ENCODE data around the gene ECE2. TPM values are rescaled to one million over a fixed set of nuclear protein-coding genes. Genes with fewer than 3 reads are reported as not detected.
A peak's percentile ranks its signal among the peaks of the same experiment; 100 is the strongest.

The ECE2 gene
- total and polyA plus RNA-seq, 10 donors, result not detected

GRCh38 chr3:184258926-184259325 is 16.9 kb upstream of the ECE2 start:
- Histone ChIP-seq H3K27ac (no peak overlapping the region), H3K9me3 (no peaks in the 10 kb centered on the region), H3K36me3 (peaks cover 0 to 17% (median 2%) of the 10 kb centered on the region in 6 donors), H3K27me3 (replicated peaks in 1 of 7) (peaks cover 3 to 57% (median 45%) of the 10 kb centered on the region in 7 donors), H3K4me3 (no peak overlapping the region), H3K4me1 (peaks cover 17 to 39% (median 32%) of the 10 kb centered on the region in 6 donors)
- TF ChIP-seq, protein P1, sequence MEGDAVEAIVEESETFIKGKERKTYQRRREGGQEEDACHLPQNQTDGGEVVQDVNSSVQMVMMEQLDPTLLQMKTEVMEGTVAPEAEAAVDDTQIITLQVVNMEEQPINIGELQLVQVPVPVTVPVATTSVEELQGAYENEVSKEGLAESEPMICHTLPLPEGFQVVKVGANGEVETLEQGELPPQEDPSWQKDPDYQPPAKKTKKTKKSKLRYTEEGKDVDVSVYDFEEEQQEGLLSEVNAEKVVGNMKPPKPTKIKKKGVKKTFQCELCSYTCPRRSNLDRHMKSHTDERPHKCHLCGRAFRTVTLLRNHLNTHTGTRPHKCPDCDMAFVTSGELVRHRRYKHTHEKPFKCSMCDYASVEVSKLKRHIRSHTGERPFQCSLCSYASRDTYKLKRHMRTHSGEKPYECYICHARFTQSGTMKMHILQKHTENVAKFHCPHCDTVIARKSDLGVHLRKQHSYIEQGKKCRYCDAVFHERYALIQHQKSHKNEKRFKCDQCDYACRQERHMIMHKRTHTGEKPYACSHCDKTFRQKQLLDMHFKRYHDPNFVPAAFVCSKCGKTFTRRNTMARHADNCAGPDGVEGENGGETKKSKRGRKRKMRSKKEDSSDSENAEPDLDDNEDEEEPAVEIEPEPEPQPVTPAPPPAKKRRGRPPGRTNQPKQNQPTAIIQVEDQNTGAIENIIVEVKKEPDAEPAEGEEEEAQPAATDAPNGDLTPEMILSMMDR (IDR thresholded peaks at IDR 0.05 in 8 of 11, conservative IDR thresholded peaks at IDR 0.05 in 3 of 11), result no peak
- intact Hi-C loops (cut with DNase I; ENCODE audit: low total_unique reads), result loop anchor here (10.0 kb wide), 1 partner anchor 374 kb away; the partner anchor contains the start of gene PARL
- 80 to 95% (median 92%) methylated on average over 5 of the region's 5 CpGs for WGBS, 5 donors
- DNase-seq, result no peak

GRCh38 chr3:184259396-184259877 is 16.4 kb upstream of the ECE2 start:
- intact Hi-C loops (cut with DNase I; ENCODE audit: low total_unique reads), result loop anchor here (10.0 kb wide), 1 partner anchor 375 kb away; the partner anchor contains the start of gene PARL
- Histone ChIP-seq H3K36me3 (peaks cover 0 to 17% (median 2%) of the 10 kb centered on the region in 6 donors), H3K27ac (no peak overlapping the region), H3K4me1 (peaks cover 17 to 39% (median 32%) of the 10 kb centered on the region in 6 donors), H3K4me3 (peak overlapping the region in 1 of 8 donors; percentile 75), H3K9me3 (no peaks in the 10 kb centered on the region), H3K27me3 (replicated peaks in 1 of 7) (peaks cover 3 to 62% (median 49%) of the 10 kb centered on the region in 7 donors)
- DNase-seq, result no peak
- 22 to 37% (median 28%) methylated on average over 16 to 28 of the region's 28 CpGs for WGBS, 5 donors
- TF ChIP-seq, protein P1 (IDR thresholded peaks at IDR 0.05 in 8 of 11, conservative IDR thresholded peaks at IDR 0.05 in 3 of 11), result no peak

GRCh38 chr3:184259878-184260723 is 15.7 kb upstream of the ECE2 start:
- peaks cover 17 to 39% (median 32%) of the 10 kb centered on the region in 6 donors for H3K4me1 ChIP-seq
- no peak for TF ChIP-seq POLR2A (IDR thresholded peaks at IDR 0.05)
- TF ChIP-seq, protein P1 (IDR thresholded peaks at IDR 0.05 in 8 of 11, conservative IDR thresholded peaks at IDR 0.05 in 3 of 11), result no peak
- TF ChIP-seq POLR2AphosphoS5 (IDR thresholded peaks at IDR 0.05), result no peak
- DNase-seq, result peak; percentile 82
- intact Hi-C loops (cut with DNase I; ENCODE audit: low total_unique reads), result loop anchor here (10.0 kb wide), 1 partner anchor 375 kb away; the partner anchor contains the start of gene PARL
- H3K27me3 ChIP-seq (replicated peaks in 1 of 7), result peaks cover 3 to 69% (median 55%) of the 10 kb centered on the region in 7 donors
- peak overlapping the region in 1 of 8 donors; percentile 24 for H3K27ac ChIP-seq
- peaks cover 0 to 17% (median 2%) of the 10 kb centered on the region in 6 donors for H3K36me3 ChIP-seq
- 2 to 3% (median 2%) methylated on average over 34 to 91 of the region's 91 CpGs for WGBS, 5 donors
- H3K9me3 ChIP-seq, result no peaks in the 10 kb centered on the region
- H3K4me3 ChIP-seq, result peak overlapping the region in 6 of 8 donors; percentile 37 to 75 (median 54)

DNA sequence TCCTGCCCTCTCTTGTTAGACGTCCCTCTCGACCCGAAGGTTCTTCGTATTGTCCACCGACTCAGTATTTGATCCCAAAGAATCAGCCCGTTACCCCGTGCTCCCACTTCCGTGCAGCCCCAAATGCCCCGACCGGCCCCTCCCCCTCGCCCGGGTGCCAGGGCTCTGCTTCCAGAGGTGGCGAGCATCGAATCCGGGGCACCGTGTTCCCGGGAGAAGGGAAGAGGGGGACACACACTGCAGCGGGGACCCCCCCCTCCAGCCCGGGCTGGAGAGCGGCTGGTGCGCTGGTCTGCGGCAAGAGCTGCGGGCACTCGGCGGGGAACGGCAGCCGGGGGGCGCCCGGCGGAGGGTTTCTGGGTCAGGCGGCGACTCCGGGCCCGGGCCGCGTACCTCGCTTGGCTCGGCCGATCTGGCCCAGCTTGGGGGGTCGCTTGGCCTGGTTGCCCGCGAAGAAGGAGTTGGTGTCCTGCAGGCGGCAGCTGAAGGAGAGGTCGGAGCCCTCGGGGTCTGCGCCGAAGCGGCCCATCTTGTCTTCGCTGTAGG is 15.0 kb upstream of the ECE2 start:
- DNase-seq, result no peak
- Histone ChIP-seq H3K36me3 (peaks cover 0 to 17% (median 2%) of the 10 kb centered on the region in 6 donors), H3K27ac (peak overlapping the region in 2 of 8 donors; percentile 13 to 24), H3K4me1 (peaks cover 17 to 39% (median 32%) of the 10 kb centered on the region in 6 donors), H3K27me3 (replicated peaks in 1 of 7) (peaks cover 3 to 76% (median 55%) of the 10 kb centered on the region in 7 donors), H3K9me3 (no peaks in the 10 kb centered on the region), H3K4me3 (peak overlapping the region; percentile 34 to 75 (median 54))
- WGBS, 5 donors, result 1 to 2% (median 1%) methylated on average over 26 to 49 of the region's 49 CpGs
- TF ChIP-seq POLR2A (IDR thresholded peaks at IDR 0.05), result no peak
- TF ChIP-seq, protein P1 (IDR thresholded peaks at IDR 0.05 in 8 of 11, conservative IDR thresholded peaks at IDR 0.05 in 3 of 11), result peak in 1 of 11 experiments; percentile 9
- intact Hi-C loops (cut with DNase I; ENCODE audit: low total_unique reads), result no loop called here
